ENCODE results near the gene GJC1.

GRCh38 chr17:44749076-44749979 is 80.8 kb downstream of the GJC1 start:
- no peak for TF ChIP-seq POLR2A (IDR thresholded peaks at IDR 0.05)
- no peak for TF ChIP-seq CTCF (IDR thresholded peaks at IDR 0.05)

Data from testis (tissue), 2 donors.